Measurements from ENCODE around the gene DNAH17.
A peak's percentile ranks its signal among the peaks of the same experiment; 100 is the strongest.

The DNAH17 gene

GRCh38 chr17:78568494-78569115 lies 8.6 kb downstream of the DNAH17 start:
- DNase-seq (ENCODE audit: low spot score): no peak
- ChIA-PET POLR2A (ENCODE audit: low non-redundant PET) (no interaction called here), CTCF (no interaction called here)
- H3K27ac ChIP-seq: peak overlapping the region; percentile 50
- TF ChIP-seq CTCF (conservative IDR thresholded peaks at IDR 0.05; ENCODE audit: low read depth): no peak

- CTCF ChIA-PET: no interaction called here
- POLR2A ChIA-PET (ENCODE audit: low non-redundant PET): no interaction called here
- no peak for TF ChIP-seq CTCF (conservative IDR thresholded peaks at IDR 0.05; ENCODE audit: low read depth)
- H3K27ac ChIP-seq: peak overlapping the region; percentile 50
- DNase-seq (ENCODE audit: low spot score): no peak
Observed at GRCh38 chr17:78567991-78568390, 9.2 kb downstream of the DNAH17 start.

- DNase-seq (ENCODE audit: low spot score): no peak
- POLR2A ChIA-PET (ENCODE audit: low non-redundant PET): no interaction called here
- no peak overlapping the region for H3K27ac ChIP-seq
- TF ChIP-seq CTCF (conservative IDR thresholded peaks at IDR 0.05; ENCODE audit: low read depth): no peak
- CTCF ChIA-PET: interaction anchor here (0.7 kb wide), 2 partner anchors 208 to 1798 kb away, joined by 3 read pairs; no protein-coding TSS in a partner anchor
Observed at GRCh38 chr17:78566947-78567346, 10.2 kb downstream of the DNAH17 start.

GRCh38 chr17:78563189-78564145 lies 13.7 kb downstream of the DNAH17 start:
- CTCF ChIA-PET: interaction anchor here (0.5 kb wide), 1 partner anchor 49 kb away, joined by 3 read pairs; no protein-coding TSS in a partner anchor
- DNase-seq (ENCODE audit: low spot score): no peak
- TF ChIP-seq CTCF (conservative IDR thresholded peaks at IDR 0.05; ENCODE audit: low read depth): no peak

GRCh38 chr17:78562734-78563133 lies 14.5 kb downstream of the DNAH17 start:
- TF ChIP-seq CTCF (conservative IDR thresholded peaks at IDR 0.05; ENCODE audit: low read depth): no peak
- POLR2A ChIA-PET (ENCODE audit: low non-redundant PET): no interaction called here
- no peak for DNase-seq (ENCODE audit: low spot score)
- no peak overlapping the region for H3K27ac ChIP-seq
- CTCF ChIA-PET: no interaction called here

More at GRCh38 chr17:78563189-78564145, 13.7 kb downstream of the DNAH17 start:
- H3K27ac ChIP-seq: no peak overlapping the region
- POLR2A ChIA-PET (ENCODE audit: low non-redundant PET): no interaction called here

GRCh38 chr17:78561166-78561565 lies 16.0 kb downstream of the DNAH17 start:
- POLR2A ChIA-PET (ENCODE audit: low non-redundant PET): no interaction called here
- DNase-seq (ENCODE audit: low spot score): no peak
- no peak for TF ChIP-seq CTCF (conservative IDR thresholded peaks at IDR 0.05; ENCODE audit: low read depth)
- CTCF ChIA-PET: no interaction called here
- H3K27ac ChIP-seq: no peak overlapping the region
